Panc1 (cell line): ENCODE measurements around the gene BCO2. TPM values are rescaled to one million over a fixed set of nuclear protein-coding genes. Genes with fewer than 3 reads are reported as not detected.
A peak's percentile ranks its signal among the peaks of the same experiment; 100 is the strongest.

Source experiments
- ATAC-seq: fragments of 200-7000 bp; cut with Tn5 transposase; 2 replicates; pipeline ENCODE4 v1.9.1; 2020; ENCODE audit warnings: mild to moderate bottlenecking, moderate library complexity
- BruUV-seq: library from RNA; stranded (reverse); fragments of 400-500 nt; replicated peaks from 2 replicates; lab custom pipeline; 2021; lab: Mats Ljungman, UMichigan
- CTCF ChIA-PET: fragments of 300-600 bp; sonication (Branson Sonifier 250); formaldehyde crosslinking; loops from one replicate; lab custom pipeline; 2022; ENCODE audit warnings: antibody characterized with exemption; lab: Charles Lee
- POLR2A ChIA-PET: fragments of 300-600 bp; sonication (Branson Sonifier 250); formaldehyde crosslinking; loops from one replicate; lab custom pipeline; 2022; ENCODE audit warnings: antibody characterized with exemption; lab: Charles Lee
- DNase-seq: peaks from one replicate; pipeline ENCODE4 v3.0.0-alpha.2; 2010; ENCODE audit warnings: low read depth, low spot score
- H3K27ac ChIP-seq: 2 replicates; pipeline ENCODE4 v1.5.1; 2011; ENCODE audit warnings: mild to moderate bottlenecking, low read length, inconsistent platforms
- H3K27me3 ChIP-seq: fragments of 200-500 bp; sonication (Bioruptor generic); 2 replicates; pipeline ENCODE4 v1.6.0; 2014; ENCODE audit warnings: low read length, inconsistent platforms; ENCODE audit not compliant: control insufficient read depth, insufficient read depth
- H3K36me3 ChIP-seq: fragments of 200-500 bp; sonication (Bioruptor generic); 2 replicates; pipeline ENCODE4 v1.5.1; 2014; ENCODE audit warnings: inconsistent platforms, mild to moderate bottlenecking, low read length, moderate library complexity; ENCODE audit not compliant: control insufficient read depth, insufficient read depth
- H3K4me1 ChIP-seq: 2 replicates; pipeline ENCODE4 v1.5.1; 2011; ENCODE audit warnings: inconsistent platforms, mild to moderate bottlenecking, low read length, moderate library complexity; ENCODE audit not compliant: control insufficient read depth, insufficient read depth
- H3K4me3 ChIP-seq, 2 experiments: 2 replicates each; pipeline ENCODE4 v1.5.1; 2011 to 2012; ENCODE audit warnings: low read depth in 2 of 2, low read length in 2 of 2, mild to moderate bottlenecking in 2 of 2, inconsistent platforms in 1 of 2, moderate library complexity in 1 of 2
- H3K9me3 ChIP-seq: fragments of 200-500 bp; sonication (Bioruptor generic); 2 replicates; pipeline ENCODE4 v1.5.1; 2014; ENCODE audit warnings: low read depth, mild to moderate bottlenecking, inconsistent platforms, low read length, moderate library complexity; ENCODE audit not compliant: control insufficient read depth, insufficient read depth
- POLR2AphosphoS5 ChIP-seq: IDR thresholded peaks from 2 replicates; pipeline ENCODE4 v1.6.1; 2012; ENCODE audit warnings: mild to moderate bottlenecking, low read depth, low read length, moderate library complexity
- SIN3A ChIP-seq: IDR thresholded peaks from 2 replicates; pipeline ENCODE4 v1.6.1; 2012; ENCODE audit warnings: low read depth, mild to moderate bottlenecking, low read length, moderate library complexity, borderline replicate concordance; ENCODE audit not compliant: insufficient read depth
- TCF7L2 ChIP-seq: IDR thresholded peaks from 2 replicates; pipeline ENCODE4 v1.6.1; 2011; ENCODE audit warnings: mild to moderate bottlenecking, low read depth, low read length, inconsistent platforms
- in situ Hi-C: cut with HindIII; loops from 2 replicates; pipeline ENCODE4 v1.10.0; 2016; ENCODE audit warnings: low sequenced_read_pairs, low pct_unique_long_range_greater_than_20kb
- intact Hi-C: fragments of 100-400 bp; cut with micrococcal nuclease; formaldehyde crosslinking; loops from one replicate; pipeline ENCODE4 v1.10.0; 2022; ENCODE audit not compliant: unreplicated experiment
- total RNA-seq: library from RNA; stranded (reverse); gene quantifications from one replicate; pipeline ENCODE4 v1.2.1, GENCODE V29; 2021; ENCODE audit not compliant: unreplicated experiment
- TF ChIP-seq, protein P1 (sequence below), 2 experiments: IDR thresholded peaks; 2 replicates each; pipeline ENCODE4 v1.6.1; 2011 to 2012; ENCODE audit warnings: low read depth in 2 of 2, control low read depth in 1 of 2, low read length in 1 of 2, mild to moderate bottlenecking in 1 of 2, moderate library complexity in 1 of 2; ENCODE audit not compliant: insufficient read depth in 1 of 2
- TF ChIP-seq, protein P2 (sequence below): fragments of 450-650 bp; IDR thresholded peaks from 2 replicates; pipeline ENCODE4 v1.5.1; 2017; ENCODE audit warnings: mild to moderate bottlenecking

The BCO2 gene
- total RNA-seq, 1 experiment from 2014 or later: 2.5 TPM

DNA sequence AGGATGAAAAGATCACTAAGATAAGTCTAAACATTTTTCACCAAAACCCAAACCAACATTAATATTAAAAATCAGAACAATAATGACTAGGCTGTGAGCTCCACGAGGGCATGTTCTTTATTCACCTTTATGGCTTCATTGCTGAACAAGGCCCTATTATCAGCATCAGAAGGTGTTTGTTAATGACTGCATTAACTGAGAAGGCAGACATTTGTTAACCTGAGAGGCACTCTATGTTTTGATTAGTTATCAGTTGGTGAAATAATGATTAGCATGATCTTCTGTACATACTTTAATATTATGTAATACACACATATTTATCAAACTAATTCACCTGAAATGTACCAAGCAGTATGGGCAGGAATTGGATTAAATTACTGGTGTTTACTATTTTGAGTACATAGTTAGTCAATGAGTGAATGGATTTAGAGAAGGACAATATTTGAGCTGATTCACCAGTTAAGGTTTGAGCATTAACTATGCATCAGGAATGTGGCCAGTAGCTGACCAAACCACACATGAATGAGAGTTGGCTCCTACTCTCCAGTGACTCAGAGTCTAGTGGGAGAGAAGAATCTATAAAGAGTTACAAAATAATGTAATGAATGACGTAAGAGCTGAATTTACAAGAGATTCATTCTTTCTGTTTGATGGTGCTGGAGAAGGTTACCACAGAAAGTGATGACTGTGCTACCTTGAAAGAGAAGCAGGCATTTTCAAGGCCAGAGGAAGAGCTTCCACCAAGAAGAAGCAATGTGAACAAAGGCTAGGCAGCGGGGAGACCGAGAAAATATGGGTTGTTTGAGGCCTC is 18.2 kb upstream of the BCO2 start:
- DNase-seq: peak; percentile 99
- CTCF ChIA-PET: interaction anchor here (1.1 kb wide), 1 partner anchor 44 kb away, joined by 4 read pairs; no protein-coding TSS in a partner anchor
- POLR2A ChIA-PET: interaction anchor here (0.5 to 1.2 kb wide), 4 partner anchors 33 to 72 kb away, joined by 5 to 8 read pairs (median 7); no protein-coding TSS in a partner anchor
- Histone ChIP-seq H3K27ac (peak overlapping the region; percentile 84), H3K27me3 (no peaks in the 10 kb centered on the region), H3K36me3 (0 out of 2 replicates have a peak, but pooled peaks cover 3% of the 10 kb centered on the region), H3K4me3 (peak overlapping the region in 1 of 2 experiments; percentile 25; a peak in 1 of 4 replicates), H3K4me1 (peaks cover 37% of the 10 kb centered on the region), H3K9me3 (no peaks in the 10 kb centered on the region)
- TF ChIP-seq SIN3A (no peak), POLR2AphosphoS5 (peak; percentile 77), TCF7L2 (peak; percentile 66)
- TF ChIP-seq, protein P1, sequence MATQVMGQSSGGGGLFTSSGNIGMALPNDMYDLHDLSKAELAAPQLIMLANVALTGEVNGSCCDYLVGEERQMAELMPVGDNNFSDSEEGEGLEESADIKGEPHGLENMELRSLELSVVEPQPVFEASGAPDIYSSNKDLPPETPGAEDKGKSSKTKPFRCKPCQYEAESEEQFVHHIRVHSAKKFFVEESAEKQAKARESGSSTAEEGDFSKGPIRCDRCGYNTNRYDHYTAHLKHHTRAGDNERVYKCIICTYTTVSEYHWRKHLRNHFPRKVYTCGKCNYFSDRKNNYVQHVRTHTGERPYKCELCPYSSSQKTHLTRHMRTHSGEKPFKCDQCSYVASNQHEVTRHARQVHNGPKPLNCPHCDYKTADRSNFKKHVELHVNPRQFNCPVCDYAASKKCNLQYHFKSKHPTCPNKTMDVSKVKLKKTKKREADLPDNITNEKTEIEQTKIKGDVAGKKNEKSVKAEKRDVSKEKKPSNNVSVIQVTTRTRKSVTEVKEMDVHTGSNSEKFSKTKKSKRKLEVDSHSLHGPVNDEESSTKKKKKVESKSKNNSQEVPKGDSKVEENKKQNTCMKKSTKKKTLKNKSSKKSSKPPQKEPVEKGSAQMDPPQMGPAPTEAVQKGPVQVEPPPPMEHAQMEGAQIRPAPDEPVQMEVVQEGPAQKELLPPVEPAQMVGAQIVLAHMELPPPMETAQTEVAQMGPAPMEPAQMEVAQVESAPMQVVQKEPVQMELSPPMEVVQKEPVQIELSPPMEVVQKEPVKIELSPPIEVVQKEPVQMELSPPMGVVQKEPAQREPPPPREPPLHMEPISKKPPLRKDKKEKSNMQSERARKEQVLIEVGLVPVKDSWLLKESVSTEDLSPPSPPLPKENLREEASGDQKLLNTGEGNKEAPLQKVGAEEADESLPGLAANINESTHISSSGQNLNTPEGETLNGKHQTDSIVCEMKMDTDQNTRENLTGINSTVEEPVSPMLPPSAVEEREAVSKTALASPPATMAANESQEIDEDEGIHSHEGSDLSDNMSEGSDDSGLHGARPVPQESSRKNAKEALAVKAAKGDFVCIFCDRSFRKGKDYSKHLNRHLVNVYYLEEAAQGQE (IDR thresholded peaks at IDR 0.05; ENCODE audit: insufficient read depth in 1 of 2, low read depth in 2 of 2, low read length in 1 of 2): 0 out of 4 replicates have a peak, but pooled peaks of 1 of the 2 experiments have one; percentile 35
- TF ChIP-seq, protein P2, sequence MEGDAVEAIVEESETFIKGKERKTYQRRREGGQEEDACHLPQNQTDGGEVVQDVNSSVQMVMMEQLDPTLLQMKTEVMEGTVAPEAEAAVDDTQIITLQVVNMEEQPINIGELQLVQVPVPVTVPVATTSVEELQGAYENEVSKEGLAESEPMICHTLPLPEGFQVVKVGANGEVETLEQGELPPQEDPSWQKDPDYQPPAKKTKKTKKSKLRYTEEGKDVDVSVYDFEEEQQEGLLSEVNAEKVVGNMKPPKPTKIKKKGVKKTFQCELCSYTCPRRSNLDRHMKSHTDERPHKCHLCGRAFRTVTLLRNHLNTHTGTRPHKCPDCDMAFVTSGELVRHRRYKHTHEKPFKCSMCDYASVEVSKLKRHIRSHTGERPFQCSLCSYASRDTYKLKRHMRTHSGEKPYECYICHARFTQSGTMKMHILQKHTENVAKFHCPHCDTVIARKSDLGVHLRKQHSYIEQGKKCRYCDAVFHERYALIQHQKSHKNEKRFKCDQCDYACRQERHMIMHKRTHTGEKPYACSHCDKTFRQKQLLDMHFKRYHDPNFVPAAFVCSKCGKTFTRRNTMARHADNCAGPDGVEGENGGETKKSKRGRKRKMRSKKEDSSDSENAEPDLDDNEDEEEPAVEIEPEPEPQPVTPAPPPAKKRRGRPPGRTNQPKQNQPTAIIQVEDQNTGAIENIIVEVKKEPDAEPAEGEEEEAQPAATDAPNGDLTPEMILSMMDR: no peak
- in situ Hi-C loops (no loop called here), intact Hi-C loops (no loop called here)
- peak; percentile 99 for ATAC-seq
- TSS peak; percentile 79 for BruUV-seq

DNA sequence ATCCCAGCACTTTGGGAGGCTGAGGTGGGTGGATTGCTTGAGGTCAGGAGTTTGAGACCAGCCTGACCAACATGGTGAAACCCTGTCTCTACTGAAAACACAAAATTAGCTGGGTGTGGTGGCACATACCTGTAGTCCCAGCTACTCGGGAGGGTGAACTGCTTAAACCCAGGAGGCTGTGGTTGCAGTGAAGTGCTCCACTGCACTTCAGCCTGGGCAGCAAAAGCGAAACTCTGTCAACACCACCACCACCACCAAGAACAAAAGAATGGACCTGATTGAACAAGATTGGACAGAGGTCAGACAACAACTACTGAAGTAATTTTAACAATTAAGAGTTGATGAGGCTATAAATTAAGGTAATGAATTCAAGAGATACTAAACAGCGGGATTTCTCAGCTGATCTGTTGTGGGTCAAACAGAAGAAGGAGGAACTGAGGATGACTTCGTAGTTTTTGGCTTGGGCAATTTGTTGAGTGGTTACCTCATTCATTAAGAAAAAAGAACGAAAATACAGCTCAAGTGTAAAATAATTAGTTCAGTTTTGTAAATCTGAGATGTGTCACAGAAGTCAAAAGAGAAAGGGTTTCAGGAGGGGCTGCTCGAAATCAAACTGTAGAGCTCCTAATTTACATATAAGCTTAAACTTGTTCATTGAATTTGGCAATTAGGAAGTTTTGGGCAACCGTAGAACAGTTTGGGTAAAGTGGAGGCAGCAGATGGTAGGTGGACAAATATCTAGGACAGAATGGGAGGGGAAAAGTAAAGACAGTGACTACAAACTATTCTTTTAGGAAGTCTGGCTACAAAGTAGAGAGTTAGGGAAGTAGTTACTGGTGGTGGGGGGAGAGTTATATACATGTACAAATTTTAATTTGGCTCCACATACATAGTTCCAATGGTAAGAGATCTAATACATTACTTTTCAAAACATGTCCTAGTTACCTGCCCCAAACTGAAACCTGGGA is 15.9 kb upstream of the BCO2 start:
- H3K4me1 ChIP-seq: peaks cover 51% of the 10 kb centered on the region
- TSS peak; percentile 50 for BruUV-seq
- H3K27ac ChIP-seq: peak overlapping the region; percentile 55

More for the DNA sequence above, 15.9 kb upstream of the BCO2 start:
- ATAC-seq (no peak), DNase-seq (no peak)
- in situ Hi-C loops: no loop called here
- intact Hi-C loops: loop anchor here (5.0 kb wide), 1 partner anchor 42 kb away; no protein-coding TSS in a partner anchor
- no peaks in the 10 kb centered on the region for H3K36me3 ChIP-seq
- TF ChIP-seq, protein P1 (IDR thresholded peaks at IDR 0.05; ENCODE audit: insufficient read depth in 1 of 2, low read depth in 2 of 2, low read length in 1 of 2): no peak
- no peak for TF ChIP-seq TCF7L2
- TF ChIP-seq SIN3A: no peak
- no peak for TF ChIP-seq POLR2AphosphoS5
- TF ChIP-seq, protein P2: no peak
- H3K9me3 ChIP-seq: no peaks in the 10 kb centered on the region
- POLR2A ChIA-PET: no interaction called here
- no peaks in the 10 kb centered on the region for H3K27me3 ChIP-seq
- peak overlapping the region in 1 of 2 experiments; percentile 37; a peak in 2 of 4 replicates for H3K4me3 ChIP-seq
- CTCF ChIA-PET: no interaction called here
